ENCODE results near the gene PTPN3. TPM values are rescaled to one million over a fixed set of nuclear protein-coding genes. Genes with fewer than 3 reads are reported as not detected.

The PTPN3 gene
- total and polyA plus RNA-seq, 10 of the 15 experiments (the other 5 are each of a cell fraction or from before 2014, with no cell fraction given): 0.18 to 1.3 (median 0.39) TPM

- ChIA-PET RAD21 (ENCODE audit: unreplicated experiment) (interaction anchor here (0.5 to 4.5 kb wide), 6 partner anchors 19 to 52 kb away, joined by 3 to 24 read pairs (median 4); no protein-coding TSS in a partner anchor), POLR2A (interaction anchor here (0.6 to 1.1 kb wide), 5 partner anchors 10 to 47 kb away, joined by 3 read pairs; no protein-coding TSS in a partner anchor), SMC1A (ENCODE audit: uncharacterized antibody, unreplicated experiment) (interaction anchor here (0.6 to 12.6 kb wide), 7 partner anchors 7 to 88 kb away, joined by 3 to 116 read pairs (median 3); no protein-coding TSS in a partner anchor), CTCF (interaction anchor here (0.7 to 17.7 kb wide), 8 partner anchors 8 to 52 kb away, joined by 3 to 214 read pairs (median 6); no protein-coding TSS in a partner anchor)
- peak overlapping the region; percentile 76 for H3K4me2 ChIP-seq (ENCODE audit: control insufficient read depth, insufficient read depth)
- H4K20me1 ChIP-seq (ENCODE audit: control insufficient read depth, insufficient read depth): no peaks in the 10 kb centered on the region
- no TSS peak for BruUV-seq (replicated peaks)
- DNase-seq (ENCODE audit: low read depth, low spot score) (no peak), FAIRE-seq (no peak), ATAC-seq (peak; percentile 1; the same call in 1 of the 3 replicates)
- intact Hi-C loops (cut with micrococcal nuclease; ENCODE audit: unreplicated experiment): loop anchor here (5.0 to 10.0 kb wide), 2 partner anchors 49 to 403 kb away; partner anchors contain the start of gene CTNNAL1
- H2AFZ ChIP-seq (ENCODE audit: control insufficient read depth, low read depth, low read length): no peak overlapping the region
- no peaks in the 10 kb centered on the region for H3K27me3 ChIP-seq (replicated peaks in 1 of 2; ENCODE audit: control insufficient read depth in 2 of 2, insufficient read depth in 2 of 2, low read length in 1 of 2)
- in situ Hi-C loops (cut with MboI): no loop called here
- 69% methylated on average over 6 of the region's 6 CpGs for WGBS (ENCODE audit: insufficient coverage, insufficient replicate concordance, low lambda C conversion rate, missing lambda C conversion rate)
- H3K9me3 ChIP-seq (replicated peaks; ENCODE audit: control insufficient read depth, insufficient read depth, low read length): no peaks in the 10 kb centered on the region
- H3K79me2 ChIP-seq (ENCODE audit: control insufficient read depth, insufficient read depth, low read length): no peaks in the 10 kb centered on the region
- no peak overlapping the region for H3K9ac ChIP-seq (ENCODE audit: control insufficient read depth, insufficient read depth, low read length)
- TF ChIP-seq NR2F1 (conservative IDR thresholded peaks at IDR 0.05) (peak; percentile 50; the same call in 1 of the 2 replicates), ZZZ3 (IDR thresholded peaks at IDR 0.05; ENCODE audit: control insufficient read depth, insufficient read length, low read depth) (no peak), HDAC6 (IDR thresholded peaks at IDR 0.05; ENCODE audit: unreplicated experiment) (no peak), ZNF207 (IDR thresholded peaks at IDR 0.05; ENCODE audit: borderline replicate concordance) (no peak), FOS (IDR thresholded peaks at IDR 0.05; ENCODE audit: borderline replicate concordance, extremely low read depth, insufficient read length) (no peak), E2F4 (IDR thresholded peaks at IDR 0.05; ENCODE audit: low read depth, low read length) (no peak), POU2F2 (IDR thresholded peaks at IDR 0.05; ENCODE audit: borderline replicate concordance, low read depth, low read length) (no peak), ZNF274 (IDR thresholded peaks at IDR 0.05; ENCODE audit: insufficient read depth, insufficient read length) (no peak), TCF12 (IDR thresholded peaks at IDR 0.05; ENCODE audit: low read depth, low read length) (0 out of 2 replicates have a peak, but pooled peaks have one; percentile 25), KDM1A (IDR thresholded peaks at IDR 0.05; ENCODE audit: borderline replicate concordance) (no peak), BCLAF1 (IDR thresholded peaks at IDR 0.05) (no peak), SREBF2 (IDR thresholded peaks at IDR 0.05; ENCODE audit: low read length) (no peak), BHLHE40 (IDR thresholded peaks at IDR 0.05; ENCODE audit: borderline replicate concordance in 1 of 2, low read depth in 2 of 2, low read length in 1 of 2) (no peak), MTA3 (IDR thresholded peaks at IDR 0.05; ENCODE audit: borderline replicate concordance, low read length) (no peak), SUZ12 (IDR thresholded peaks at IDR 0.05; ENCODE audit: unreplicated experiment) (no peak)
- no peak overlapping the region for H3K4me3 ChIP-seq
- peak overlapping the region; percentile 43 for H3K27ac ChIP-seq (ENCODE audit: control insufficient read depth, insufficient read depth)
- peaks cover 72% of the 10 kb centered on the region for H3K4me1 ChIP-seq (ENCODE audit: control insufficient read depth, insufficient read depth, low read length)
- no peaks in the 10 kb centered on the region for H3K36me3 ChIP-seq (ENCODE audit: control insufficient read depth in 2 of 2, insufficient read depth in 2 of 2, low read length in 1 of 2)
These were observed 80.2 kb downstream of the PTPN3 start for GRCh38 chr9:109417585-109418544.

Measured in GM12878 (cell line).